ENCODE measurements around the gene NEK1. TPM values are rescaled to one million over a fixed set of nuclear protein-coding genes. Genes with fewer than 3 reads are reported as not detected.

NEK1 gene
- total and polyA plus RNA-seq, 2 donors (not counting 1 experiment from before 2014, with no cell fraction given): 3.3 to 21.4 TPM

DNA sequence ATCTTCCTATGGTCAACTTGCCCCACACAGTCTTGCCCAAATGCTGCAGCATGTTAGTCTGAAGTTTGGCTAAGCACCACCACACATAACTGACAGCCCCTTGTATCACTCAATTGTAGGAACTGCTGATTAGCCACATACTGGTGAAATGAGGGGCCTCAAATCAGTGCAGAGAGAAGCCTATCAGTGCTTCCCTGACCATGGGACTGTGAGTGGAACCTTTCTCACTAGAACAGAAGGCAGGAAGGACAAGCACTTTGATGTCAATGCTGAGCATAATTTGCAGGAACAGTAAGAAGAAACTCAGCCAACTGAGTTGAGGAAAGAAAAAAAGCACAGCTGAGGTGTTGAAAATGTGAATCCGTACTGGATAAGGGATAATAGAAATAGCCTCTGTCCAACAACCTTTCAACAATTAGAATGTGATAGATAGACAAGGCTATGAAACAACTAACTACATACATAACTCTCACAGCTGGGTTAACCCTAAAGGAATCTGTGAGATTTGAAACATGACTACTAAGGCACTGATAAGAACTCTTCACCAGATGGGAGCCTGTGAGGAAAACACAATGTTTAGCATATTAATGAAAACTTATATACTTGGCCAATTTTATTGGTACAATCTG is 205.1 kb downstream of the NEK1 start:
- TF ChIP-seq EZH2 (IDR thresholded peaks at IDR 0.05; ENCODE audit: borderline replicate concordance, insufficient read depth, low read depth, low read length, poor library complexity, severe bottlenecking): no peak
- TF ChIP-seq, protein P1, sequence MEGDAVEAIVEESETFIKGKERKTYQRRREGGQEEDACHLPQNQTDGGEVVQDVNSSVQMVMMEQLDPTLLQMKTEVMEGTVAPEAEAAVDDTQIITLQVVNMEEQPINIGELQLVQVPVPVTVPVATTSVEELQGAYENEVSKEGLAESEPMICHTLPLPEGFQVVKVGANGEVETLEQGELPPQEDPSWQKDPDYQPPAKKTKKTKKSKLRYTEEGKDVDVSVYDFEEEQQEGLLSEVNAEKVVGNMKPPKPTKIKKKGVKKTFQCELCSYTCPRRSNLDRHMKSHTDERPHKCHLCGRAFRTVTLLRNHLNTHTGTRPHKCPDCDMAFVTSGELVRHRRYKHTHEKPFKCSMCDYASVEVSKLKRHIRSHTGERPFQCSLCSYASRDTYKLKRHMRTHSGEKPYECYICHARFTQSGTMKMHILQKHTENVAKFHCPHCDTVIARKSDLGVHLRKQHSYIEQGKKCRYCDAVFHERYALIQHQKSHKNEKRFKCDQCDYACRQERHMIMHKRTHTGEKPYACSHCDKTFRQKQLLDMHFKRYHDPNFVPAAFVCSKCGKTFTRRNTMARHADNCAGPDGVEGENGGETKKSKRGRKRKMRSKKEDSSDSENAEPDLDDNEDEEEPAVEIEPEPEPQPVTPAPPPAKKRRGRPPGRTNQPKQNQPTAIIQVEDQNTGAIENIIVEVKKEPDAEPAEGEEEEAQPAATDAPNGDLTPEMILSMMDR (IDR thresholded peaks at IDR 0.05): no peak
- no peak for DNase-seq
- Histone ChIP-seq H3K4me3 (ENCODE audit: control extremely low read depth in 1 of 5, extremely low read depth in 1 of 5, insufficient read depth in 1 of 5, low read depth in 2 of 5, low read length in 4 of 5) (no peak overlapping the region), H3K4me2 (replicated peaks; ENCODE audit: low read depth, low read length, poor library complexity, severe bottlenecking) (no peak overlapping the region), H3K4me1 (ENCODE audit: control insufficient read depth in 2 of 2, insufficient read depth in 2 of 2, low read length in 2 of 2) (peaks cover 5 to 7% of the 10 kb centered on the region in 2 donors), H3K36me3 (replicated peaks in 1 of 2; ENCODE audit: control extremely low read depth in 1 of 2, control insufficient read depth in 1 of 2, extremely low read depth in 1 of 2, insufficient read depth in 2 of 2, low read length in 1 of 2) (no peaks in the 10 kb centered on the region), H3K9me3 (ENCODE audit: control extremely low read depth in 1 of 3, control insufficient read depth in 2 of 3, insufficient read depth in 1 of 3, low read length in 2 of 3) (no peaks in the 10 kb centered on the region), H3K27ac (ENCODE audit: low read length in 2 of 2) (no peak overlapping the region), H4K20me1 (ENCODE audit: control insufficient read depth, insufficient read depth, low read length, poor library complexity, severe bottlenecking) (no peaks in the 10 kb centered on the region), H2AFZ (ENCODE audit: insufficient read depth, low read depth, low read length, poor library complexity, severe bottlenecking) (no peak overlapping the region), H3K27me3 (replicated peaks in 1 of 4; ENCODE audit: control extremely low read depth in 1 of 4, control insufficient read depth in 3 of 4, insufficient read depth in 4 of 4, low read length in 3 of 4) (no peaks in the 10 kb centered on the region), H3K9ac (ENCODE audit: low read length) (no peak overlapping the region), H3K79me2 (ENCODE audit: control insufficient read depth, insufficient read depth, low read length) (no peaks in the 10 kb centered on the region)
- peaks cover 8% of the 10 kb centered on the region for H3K4me1 Mint-ChIP-seq
- H3K9me3 Mint-ChIP-seq (ENCODE audit: insufficient read depth): no peaks in the 10 kb centered on the region
- ATAC-seq (ENCODE audit: low read depth): no peak
- ChIA-PET POLR2A (no interaction called here), CTCF (no interaction called here)
- intact Hi-C loops (cut with micrococcal nuclease): no loop called here
- no peak overlapping the region for H3K27ac Mint-ChIP-seq
- no peak overlapping the region for H3K4me3 Mint-ChIP-seq
- no CpG with 5 or more reads among the region's 1 CpG for WGBS (ENCODE audit: insufficient coverage)
- no peaks in the 10 kb centered on the region for H3K27me3 Mint-ChIP-seq

DNA sequence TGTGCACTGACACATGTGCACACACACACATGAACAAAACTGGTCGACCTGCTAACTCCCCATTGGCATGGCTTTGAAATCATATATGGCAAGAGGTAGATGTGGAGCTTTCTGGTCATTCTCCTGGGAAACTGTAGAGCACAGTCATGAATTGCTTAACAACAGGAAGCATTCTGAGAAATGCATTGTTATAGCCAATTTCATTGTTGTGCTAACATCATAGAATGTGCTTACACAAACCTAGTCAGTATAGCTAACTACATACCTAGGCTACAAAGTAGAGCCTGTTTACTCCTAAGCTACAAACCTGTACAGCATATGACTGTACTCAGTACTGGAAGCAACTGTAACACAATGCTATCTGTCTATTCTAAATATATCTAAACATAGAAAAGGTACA is 207.4 kb downstream of the NEK1 start:
- peaks cover 0 to 2% of the 10 kb centered on the region in 2 experiments for H3K36me3 ChIP-seq (replicated peaks in 1 of 2; ENCODE audit: control extremely low read depth in 1 of 2, control insufficient read depth in 1 of 2, extremely low read depth in 1 of 2, insufficient read depth in 2 of 2, low read length in 1 of 2)
- H3K4me2 ChIP-seq (replicated peaks; ENCODE audit: low read depth, low read length, poor library complexity, severe bottlenecking): no peak overlapping the region
- TF ChIP-seq, protein P1 (IDR thresholded peaks at IDR 0.05): no peak
- ChIA-PET CTCF (no interaction called here), POLR2A (no interaction called here)
- DNase-seq (no peak), ATAC-seq (ENCODE audit: low read depth) (no peak)
- intact Hi-C loops (cut with micrococcal nuclease): no loop called here
- Mint-ChIP-seq H3K27me3 (no peaks in the 10 kb centered on the region), H3K4me3 (no peak overlapping the region), H3K9me3 (ENCODE audit: insufficient read depth) (no peaks in the 10 kb centered on the region), H3K27ac (no peak overlapping the region), H3K4me1 (no peaks in the 10 kb centered on the region)
- H2AFZ ChIP-seq (ENCODE audit: insufficient read depth, low read depth, low read length, poor library complexity, severe bottlenecking): no peak overlapping the region
- H4K20me1 ChIP-seq (ENCODE audit: control insufficient read depth, insufficient read depth, low read length, poor library complexity, severe bottlenecking): no peaks in the 10 kb centered on the region
- H3K9ac ChIP-seq (ENCODE audit: low read length): no peak overlapping the region
- no peaks in the 10 kb centered on the region for H3K9me3 ChIP-seq (ENCODE audit: control extremely low read depth in 1 of 3, control insufficient read depth in 2 of 3, insufficient read depth in 1 of 3, low read length in 2 of 3)
- no peak overlapping the region for H3K27ac ChIP-seq (ENCODE audit: low read length in 2 of 2)
- H3K79me2 ChIP-seq (ENCODE audit: control insufficient read depth, insufficient read depth, low read length): no peaks in the 10 kb centered on the region
- H3K4me3 ChIP-seq (ENCODE audit: control extremely low read depth in 1 of 5, extremely low read depth in 1 of 5, insufficient read depth in 1 of 5, low read depth in 2 of 5, low read length in 4 of 5): no peak overlapping the region
- H3K4me1 ChIP-seq (ENCODE audit: control insufficient read depth in 2 of 2, insufficient read depth in 2 of 2, low read length in 2 of 2): no peaks in the 10 kb centered on the region
- no peaks in the 10 kb centered on the region for H3K27me3 ChIP-seq (replicated peaks in 1 of 4; ENCODE audit: control extremely low read depth in 1 of 4, control insufficient read depth in 3 of 4, insufficient read depth in 4 of 4, low read length in 3 of 4)
- whole genome bisulfite sequencing (ENCODE audit: insufficient coverage): no CpG with 5 or more reads among the region's 1 CpG

Data from B cell (primary cell).